ENCODE data around the gene KLHL29.

Gene KLHL29

GRCh38 chr2:23622466-23622865 lies 237.5 kb downstream of the KLHL29 start:
- no peak for DNase-seq

- no peak for DNase-seq
These were observed 238.1 kb downstream of the KLHL29 start for GRCh38 chr2:23622966-23623675.

- no peak for DNase-seq
These were observed 239.4 kb downstream of the KLHL29 start for GRCh38 chr2:23624378-23624777.

GRCh38 chr2:23624915-23625314 lies 239.9 kb downstream of the KLHL29 start:
- DNase-seq, result no peak

- no peak for DNase-seq
These were observed 240.7 kb downstream of the KLHL29 start for GRCh38 chr2:23625726-23626125.

- DNase-seq, result no peak
These were observed 241.8 kb downstream of the KLHL29 start for GRCh38 chr2:23626701-23627230.

- no peak for DNase-seq
These were observed 242.4 kb downstream of the KLHL29 start for GRCh38 chr2:23627236-23628009.

- no peak for DNase-seq
These were observed 244.2 kb downstream of the KLHL29 start for GRCh38 chr2:23628926-23629771.

- DNase-seq, result no peak
These were observed 244.9 kb downstream of the KLHL29 start for GRCh38 chr2:23629772-23630480.

GRCh38 chr2:23630961-23631360 lies 246.0 kb downstream of the KLHL29 start:
- DNase-seq, result no peak

GRCh38 chr2:23631389-23631788 lies 246.4 kb downstream of the KLHL29 start:
- DNase-seq, result no peak

- DNase-seq, result no peak
These were observed 247.4 kb downstream of the KLHL29 start for GRCh38 chr2:23632386-23632785.

GRCh38 chr2:23632831-23633395 lies 247.9 kb downstream of the KLHL29 start:
- DNase-seq, result no peak

- DNase-seq, result no peak
These were observed 249.0 kb downstream of the KLHL29 start for GRCh38 chr2:23633966-23634365.

- DNase-seq, result no peak
These were observed 250.7 kb downstream of the KLHL29 start for GRCh38 chr2:23635442-23636340.

GRCh38 chr2:23636426-23636825 lies 251.4 kb downstream of the KLHL29 start:
- no peak for DNase-seq

- DNase-seq, result no peak
These were observed 252.2 kb downstream of the KLHL29 start for GRCh38 chr2:23637011-23637778.

GRCh38 chr2:23639406-23639982 lies 254.5 kb downstream of the KLHL29 start:
- DNase-seq, result no peak

- DNase-seq, result no peak
These were observed 255.7 kb downstream of the KLHL29 start for GRCh38 chr2:23640711-23641110.

GRCh38 chr2:23642516-23642915 lies 257.5 kb downstream of the KLHL29 start:
- DNase-seq, result no peak

All from kidney glomerular epithelial cell (primary cell).